K562 (cell line): Measurements from ENCODE around the gene FBXL22. TPM values are rescaled to one million over a fixed set of nuclear protein-coding genes. Genes with fewer than 3 reads are reported as not detected.

Experiments used
- ATAC-seq: fragments of 200-7000 bp; cut with Tn5 transposase; 3 replicates; pipeline ENCODE4 v1.9.1; 2020; ENCODE audit warnings: moderate library complexity
- BruUV-seq: library from RNA; stranded (reverse); fragments of 400-500 nt; replicated peaks from 2 replicates; lab custom pipeline; 2021; lab: Mats Ljungman, UMichigan
- CTCF ChIA-PET: fragments of 300-600 bp; formaldehyde crosslinking; extraction: SDS; loops from one replicate; lab custom pipeline; 2021; ENCODE audit warnings: low intra/inter-chr PET ratio; lab: Yijun Ruan, JAX
- POLR2A ChIA-PET: fragments of 300-600, 350-650 bp; sonication (Branson Sonifier 250); formaldehyde crosslinking; extraction: SDS; loops from one replicate; lab custom pipeline; 2021; ENCODE audit warnings: antibody characterized with exemption, inconsistent platforms; lab: Yijun Ruan, JAX
- DNase-seq, 4 experiments: peaks; one replicate each; pipeline versions ENCODE4 v3.0.0 to v3.0.0-alpha.2; 2011 to 2018; ENCODE audit warnings: low spot score in 3 of 4, mixed read lengths in 3 of 4; ENCODE audit errors: extremely low read depth in 1 of 4
- FAIRE-seq: peaks from 2 replicates; lab custom pipeline; 2011; peaks lifted over from hg19 to GRCh38; lab: Jason Lieb, UNC
- H2AFZ ChIP-seq: 2 replicates; pipeline ENCODE4 v1.6.0; 2011; ENCODE audit warnings: low read depth, low read length, control low read depth, inconsistent platforms
- H3K27ac ChIP-seq: fragments of 200-600 bp; 3 replicates; pipeline ENCODE4 v1.8.0; 2011; ENCODE audit warnings: low read depth, mild to moderate bottlenecking, control low read depth, inconsistent platforms, low read length, moderate library complexity, mixed read lengths; ENCODE audit errors: extremely low read depth
- H3K27me3 ChIP-seq, 2 experiments: fragments of 300-600 bp in 1 of 2; 2 replicates in 1 of 2; 3 replicates in 1 of 2; pipeline versions ENCODE4 v1.6.0 to v1.8.0; 2011; ENCODE audit warnings: inconsistent platforms in 2 of 2, low read length in 2 of 2, mild to moderate bottlenecking in 1 of 2, mixed read lengths in 1 of 2, moderate library complexity in 1 of 2; ENCODE audit not compliant: control insufficient read depth in 2 of 2, insufficient read depth in 2 of 2
- H3K36me3 ChIP-seq: fragments of 300-600 bp; 3 replicates; pipeline ENCODE4 v1.8.0; 2011; ENCODE audit warnings: mild to moderate bottlenecking, low read length, inconsistent platforms; ENCODE audit not compliant: control insufficient read depth, insufficient read depth
- H3K4me1 ChIP-seq, 2 experiments: fragments of 200-600 bp in 1 of 2; replicated peaks in 1 of 2; 2 replicates in 1 of 2; 3 replicates in 1 of 2; pipeline versions ENCODE4 v1.5.1 to v1.8.0; 2011; ENCODE audit warnings: inconsistent platforms in 2 of 2, low read length in 2 of 2, mild to moderate bottlenecking in 1 of 2, mixed read lengths in 1 of 2, moderate library complexity in 1 of 2; ENCODE audit not compliant: control insufficient read depth in 2 of 2, insufficient read depth in 2 of 2
- H3K4me2 ChIP-seq: 2 replicates; pipeline ENCODE4 v1.6.1; 2011; ENCODE audit warnings: low read length, control low read depth, inconsistent platforms, mixed read lengths; ENCODE audit not compliant: insufficient read depth
- H3K4me3 ChIP-seq: fragments of 200-600 bp; sonication (generic), shearing (Covaris generic); 2 replicates; pipeline ENCODE4 v1.5.1; 2016; ENCODE audit warnings: control low read depth, inconsistent platforms
- H3K79me2 ChIP-seq: fragments of 200-600 bp; 3 replicates; pipeline ENCODE4 v1.8.0; 2011; ENCODE audit warnings: low read length, inconsistent platforms; ENCODE audit not compliant: control insufficient read depth, insufficient read depth
- H3K9ac ChIP-seq, 2 experiments: 2 replicates each; pipeline versions ENCODE4 v1.6.0 to v1.6.1; 2011; ENCODE audit warnings: low read depth in 2 of 2, low read length in 2 of 2, control low read depth in 1 of 2, inconsistent platforms in 1 of 2, mild to moderate bottlenecking in 1 of 2, mixed read lengths in 1 of 2; ENCODE audit not compliant: insufficient read depth in 1 of 2
- H3K9me1 ChIP-seq: one replicate; pipeline ENCODE4 v1.6.0; 2011; ENCODE audit warnings: inconsistent platforms, mild to moderate bottlenecking, low read length, moderate library complexity; ENCODE audit not compliant: control insufficient read depth, insufficient read depth
- H3K9me3 ChIP-seq: replicated peaks from 2 replicates; pipeline ENCODE4 v1.5.1; 2011; ENCODE audit warnings: low read depth, low read length, inconsistent platforms; ENCODE audit not compliant: control insufficient read depth, insufficient read depth
- H4K20me1 ChIP-seq: replicated peaks from 2 replicates; pipeline ENCODE4 v1.6.1; 2011; ENCODE audit warnings: low read length, inconsistent platforms, mixed read lengths; ENCODE audit not compliant: control insufficient read depth, insufficient read depth
- FUS ChIP-seq: fragments of 200-400 bp; formaldehyde crosslinking; optimal IDR thresholded peaks from 2 replicates; pipeline ENCODE3; 2017; ENCODE audit warnings: low read depth, low read length
- JUN ChIP-seq, 2 experiments: sonication (generic) in 1 of 2; formaldehyde crosslinking in 1 of 2; IDR thresholded peaks; 2 replicates each; pipeline versions ENCODE4 v1.6.1 to v1.8.0; 2012 to 2022; ENCODE audit warnings: borderline replicate concordance in 2 of 2, mild to moderate bottlenecking in 2 of 2, improper control_type of control experiment in 1 of 2, low read depth in 1 of 2, low read length in 1 of 2, missing genetic modification reagents in 1 of 2
- NCOA4 ChIP-seq: fragments of 450-650 bp; IDR thresholded peaks from 2 replicates; pipeline ENCODE4 v1.6.1; 2018; ENCODE audit warnings: mild to moderate bottlenecking; ENCODE audit not compliant: partially characterized antibody
- OTX1 ChIP-seq: fragments of 450-650 bp; formaldehyde crosslinking; IDR thresholded peaks from 2 replicates; pipeline ENCODE4 v1.4.0; 2022; ENCODE audit warnings: mild to moderate bottlenecking
- PKNOX1 ChIP-seq: fragments of 450-650 bp; IDR thresholded peaks from 2 replicates; pipeline ENCODE4 v1.6.1; 2016
- SRSF9 ChIP-seq: fragments of 200-400 bp; formaldehyde crosslinking; IDR thresholded peaks from 2 replicates; pipeline ENCODE4 v1.6.1; 2017; ENCODE audit warnings: low read depth, low read length, borderline replicate concordance
- TRIM28 ChIP-seq: fragments of 450-650 bp; IDR thresholded peaks from 2 replicates; pipeline ENCODE4 v1.6.1; 2017
- ZC3H4 ChIP-seq: sonication (generic); formaldehyde crosslinking; IDR thresholded peaks from 2 replicates; pipeline ENCODE4 v1.9.0; 2021; ENCODE audit warnings: missing genetic modification reagents, borderline replicate concordance
- ZNF133 ChIP-seq: fragments of 250-450 bp; sonication (Bioruptor Pico); IDR thresholded peaks from 2 replicates; pipeline ENCODE4 v1.4.0; 2020; ENCODE audit warnings: mild to moderate bottlenecking
- ZNF589 ChIP-seq: fragments of 200-800 bp; sonication (Bioruptor generic); IDR thresholded peaks from 2 replicates; pipeline ENCODE4 v1.6.1; 2016; ENCODE audit warnings: low read depth, missing genetic modification characterization, missing compliant biosample characterization
- in situ Hi-C: fragments of 300-500 bp; cut with MboI; formaldehyde crosslinking; loops from 4 replicates; pipeline ENCODE4 v1.15.0; 2018; ENCODE audit warnings: inconsistent platforms, mixed read lengths
- intact Hi-C: fragments of 100-400 bp; cut with micrococcal nuclease; formaldehyde crosslinking; loops from 2 replicates; pipeline ENCODE4 v1.14.2; 2022
- polyA plus RNA-seq, 8 experiments: library from polyadenylated mRNA; depleted of rRNA in 4 of 8; stranded (reverse) in 5 of 8; unstranded in 3 of 8; fragments of >200 nt; fragmentation: Nextera tagmentation in 2 of 8; fragmentation: Illumina TruSeq in 1 of 8; extraction: Ambion mirVana in 2 of 8; extraction: Trizol in 1 of 8; gene quantifications; 2 replicates each; pipeline versions ENCODE4 v1.2.1 to v1.2.3, GENCODE V29; 2011 to 2014; ENCODE audit warnings: inconsistent platforms in 1 of 8, missing spikeins in 1 of 8
- total RNA-seq, 7 experiments: library from RNA; depleted of rRNA in 6 of 7; stranded (reverse); fragments of >200 nt in 6 of 7; fragmentation: Illumina TruSeq in 2 of 7; extraction: Trizol in 2 of 7; gene quantifications; 2 replicates each; pipeline versions ENCODE4 v1.2.1 to v1.2.3, GENCODE V29; 2011 to 2021; ENCODE audit warnings: low replicate concordance in 1 of 7
- TF ChIP-seq, protein P1 (sequence below): fragments of 450-650 bp; IDR thresholded peaks from 2 replicates; pipeline ENCODE4 v1.6.1; 2016; ENCODE audit warnings: low read depth
- TF ChIP-seq, protein P2 (sequence below): sonication (generic); formaldehyde crosslinking; IDR thresholded peaks from 2 replicates; pipeline ENCODE4 v1.8.0; 2022; ENCODE audit warnings: mild to moderate bottlenecking, missing genetic modification reagents, borderline replicate concordance

The FBXL22 gene
- total and polyA plus RNA-seq, 9 of the 15 experiments (the other 6 are each of a cell fraction or from before 2014, with no cell fraction given) = not detected

DNA sequence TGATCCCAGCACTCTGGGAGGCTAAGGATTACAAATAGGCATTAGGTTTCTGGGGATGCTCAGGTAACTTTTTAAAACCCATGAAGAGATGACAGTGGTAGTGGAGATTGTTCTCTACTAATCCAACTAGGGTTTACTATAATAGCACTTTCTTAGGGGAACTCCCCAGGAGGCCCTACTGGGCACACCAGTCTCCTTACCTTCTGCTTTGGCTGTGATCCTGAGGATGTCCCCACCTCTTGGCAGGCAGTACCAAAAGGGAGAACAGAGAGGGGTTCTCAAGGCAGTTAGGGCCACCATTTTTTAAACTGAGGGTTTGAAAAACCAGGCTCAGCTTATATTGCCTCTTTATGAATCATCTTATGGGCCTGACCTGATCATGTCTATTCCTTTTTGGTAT, 15.0 kb upstream of the FBXL22 start:
- Histone ChIP-seq H3K9me3 (no peaks in the 10 kb centered on the region), H3K4me1 (no peaks in the 10 kb centered on the region), H3K27ac (no peak overlapping the region), H3K9me1 (no peaks in the 10 kb centered on the region), H3K36me3 (peaks cover 46% of the 10 kb centered on the region), H3K4me3 (no peak overlapping the region), H3K4me2 (no peak overlapping the region), H3K79me2 (no peaks in the 10 kb centered on the region), H4K20me1 (no peaks in the 10 kb centered on the region), H2AFZ (no peak overlapping the region), H3K27me3 (no peaks in the 10 kb centered on the region), H3K9ac (no peak overlapping the region)
- FAIRE-seq (no peak), ATAC-seq (no peak), DNase-seq (no peak)
- intact Hi-C loops = no loop called here
- in situ Hi-C loops = no loop called here
- CTCF ChIA-PET = no interaction called here
- POLR2A ChIA-PET = interaction anchor here (0.6 kb wide), 1 partner anchor 497 kb away, joined by 3 read pairs; no protein-coding TSS in a partner anchor
- BruUV-seq = no TSS peak
- TF ChIP-seq TRIM28 (no peak), FUS (no peak), JUN (IDR thresholded peaks at IDR 0.05; ENCODE audit: borderline replicate concordance, low read depth, low read length) (no peak), JUN (CRISPR knock-in tag; IDR thresholded peaks at IDR 0.05; ENCODE audit: borderline replicate concordance) (no peak), OTX1 (no peak), ZNF589 (CRISPR knock-in tag) (no peak), ZNF133 (CRISPR knock-in tag) (no peak), NCOA4 (no peak), ZC3H4 (CRISPR knock-in tag) (no peak), SRSF9 (no peak), PKNOX1 (no peak)
- TF ChIP-seq, protein P1, sequence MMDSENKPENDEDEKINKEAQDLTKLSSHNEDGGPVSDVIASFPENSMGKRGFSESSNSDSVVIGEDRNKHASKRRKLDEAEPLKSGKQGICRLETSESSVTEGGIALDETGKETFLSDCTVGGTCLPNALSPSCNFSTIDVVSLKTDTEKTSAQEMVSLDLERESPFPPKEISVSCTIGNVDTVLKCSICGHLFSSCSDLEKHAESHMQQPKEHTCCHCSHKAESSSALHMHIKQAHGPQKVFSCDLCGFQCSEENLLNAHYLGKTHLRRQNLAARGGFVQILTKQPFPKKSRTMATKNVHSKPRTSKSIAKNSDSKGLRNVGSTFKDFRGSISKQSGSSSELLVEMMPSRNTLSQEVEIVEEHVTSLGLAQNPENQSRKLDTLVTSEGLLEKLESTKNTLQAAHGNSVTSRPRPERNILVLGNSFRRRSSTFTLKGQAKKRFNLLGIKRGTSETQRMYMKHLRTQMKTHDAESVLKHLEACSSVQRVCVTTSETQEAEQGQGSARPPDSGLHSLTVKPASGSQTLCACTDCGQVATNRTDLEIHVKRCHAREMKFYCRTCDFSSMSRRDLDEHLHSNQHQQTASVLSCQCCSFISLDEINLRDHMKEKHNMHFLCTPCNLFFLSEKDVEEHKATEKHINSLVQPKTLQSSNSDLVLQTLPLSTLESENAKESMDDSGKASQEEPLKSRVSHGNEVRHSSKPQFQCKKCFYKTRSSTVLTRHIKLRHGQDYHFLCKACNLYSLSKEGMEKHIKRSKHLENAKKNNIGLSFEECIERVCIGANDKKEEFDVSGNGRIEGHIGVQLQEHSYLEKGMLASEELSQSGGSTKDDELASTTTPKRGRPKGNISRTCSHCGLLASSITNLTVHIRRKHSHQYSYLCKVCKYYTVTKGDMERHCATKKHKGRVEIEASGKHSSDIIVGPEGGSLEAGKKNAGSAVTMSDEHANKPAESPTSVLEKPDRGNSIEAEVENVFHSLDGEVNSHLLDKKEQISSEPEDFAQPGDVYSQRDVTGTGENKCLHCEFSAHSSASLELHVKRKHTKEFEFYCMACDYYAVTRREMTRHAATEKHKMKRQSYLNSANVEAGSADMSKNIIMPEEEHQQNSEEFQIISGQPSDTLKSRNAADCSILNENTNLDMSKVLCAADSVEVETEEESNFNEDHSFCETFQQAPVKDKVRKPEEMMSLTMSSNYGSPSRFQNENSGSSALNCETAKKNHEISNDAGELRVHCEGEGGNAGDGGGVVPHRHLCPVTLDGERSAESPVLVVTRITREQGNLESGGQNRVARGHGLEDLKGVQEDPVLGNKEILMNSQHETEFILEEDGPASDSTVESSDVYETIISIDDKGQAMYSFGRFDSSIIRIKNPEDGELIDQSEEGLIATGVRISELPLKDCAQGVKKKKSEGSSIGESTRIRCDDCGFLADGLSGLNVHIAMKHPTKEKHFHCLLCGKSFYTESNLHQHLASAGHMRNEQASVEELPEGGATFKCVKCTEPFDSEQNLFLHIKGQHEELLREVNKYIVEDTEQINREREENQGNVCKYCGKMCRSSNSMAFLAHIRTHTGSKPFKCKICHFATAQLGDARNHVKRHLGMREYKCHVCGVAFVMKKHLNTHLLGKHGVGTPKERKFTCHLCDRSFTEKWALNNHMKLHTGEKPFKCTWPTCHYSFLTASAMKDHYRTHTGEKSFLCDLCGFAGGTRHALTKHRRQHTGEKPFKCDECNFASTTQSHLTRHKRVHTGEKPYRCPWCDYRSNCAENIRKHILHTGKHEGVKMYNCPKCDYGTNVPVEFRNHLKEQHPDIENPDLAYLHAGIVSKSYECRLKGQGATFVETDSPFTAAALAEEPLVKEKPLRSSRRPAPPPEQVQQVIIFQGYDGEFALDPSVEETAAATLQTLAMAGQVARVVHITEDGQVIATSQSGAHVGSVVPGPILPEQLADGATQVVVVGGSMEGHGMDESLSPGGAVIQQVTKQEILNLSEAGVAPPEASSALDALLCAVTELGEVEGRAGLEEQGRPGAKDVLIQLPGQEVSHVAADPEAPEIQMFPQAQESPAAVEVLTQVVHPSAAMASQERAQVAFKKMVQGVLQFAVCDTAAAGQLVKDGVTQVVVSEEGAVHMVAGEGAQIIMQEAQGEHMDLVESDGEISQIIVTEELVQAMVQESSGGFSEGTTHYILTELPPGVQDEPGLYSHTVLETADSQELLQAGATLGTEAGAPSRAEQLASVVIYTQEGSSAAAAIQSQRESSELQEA = no peak
- TF ChIP-seq, protein P2, sequence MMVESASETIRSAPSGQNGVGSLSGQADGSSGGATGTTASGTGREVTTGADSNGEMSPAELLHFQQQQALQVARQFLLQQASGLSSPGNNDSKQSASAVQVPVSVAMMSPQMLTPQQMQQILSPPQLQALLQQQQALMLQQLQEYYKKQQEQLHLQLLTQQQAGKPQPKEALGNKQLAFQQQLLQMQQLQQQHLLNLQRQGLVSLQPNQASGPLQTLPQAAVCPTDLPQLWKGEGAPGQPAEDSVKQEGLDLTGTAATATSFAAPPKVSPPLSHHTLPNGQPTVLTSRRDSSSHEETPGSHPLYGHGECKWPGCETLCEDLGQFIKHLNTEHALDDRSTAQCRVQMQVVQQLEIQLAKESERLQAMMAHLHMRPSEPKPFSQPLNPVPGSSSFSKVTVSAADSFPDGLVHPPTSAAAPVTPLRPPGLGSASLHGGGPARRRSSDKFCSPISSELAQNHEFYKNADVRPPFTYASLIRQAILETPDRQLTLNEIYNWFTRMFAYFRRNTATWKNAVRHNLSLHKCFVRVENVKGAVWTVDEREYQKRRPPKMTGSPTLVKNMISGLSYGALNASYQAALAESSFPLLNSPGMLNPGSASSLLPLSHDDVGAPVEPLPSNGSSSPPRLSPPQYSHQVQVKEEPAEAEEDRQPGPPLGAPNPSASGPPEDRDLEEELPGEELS (CRISPR knock-in tag) = no peak
